HG03558 (cell line): ENCODE results near the gene CES2.
"Not testable (repeated sequence)": the region's sequence is repeated elsewhere in the genome, so short reads cannot be mapped to it uniquely, and the experiment has no call there.

Source experiments
- ATAC-seq: cut with Tn5 transposase; IDR thresholded peaks from one replicate; pipeline ENCODE4 v1.9.1; 2021; ENCODE audit warnings: moderate number of reproducible peaks; ENCODE audit not compliant: unreplicated experiment; ENCODE audit errors: extremely low read depth

CES2 gene, protein sequence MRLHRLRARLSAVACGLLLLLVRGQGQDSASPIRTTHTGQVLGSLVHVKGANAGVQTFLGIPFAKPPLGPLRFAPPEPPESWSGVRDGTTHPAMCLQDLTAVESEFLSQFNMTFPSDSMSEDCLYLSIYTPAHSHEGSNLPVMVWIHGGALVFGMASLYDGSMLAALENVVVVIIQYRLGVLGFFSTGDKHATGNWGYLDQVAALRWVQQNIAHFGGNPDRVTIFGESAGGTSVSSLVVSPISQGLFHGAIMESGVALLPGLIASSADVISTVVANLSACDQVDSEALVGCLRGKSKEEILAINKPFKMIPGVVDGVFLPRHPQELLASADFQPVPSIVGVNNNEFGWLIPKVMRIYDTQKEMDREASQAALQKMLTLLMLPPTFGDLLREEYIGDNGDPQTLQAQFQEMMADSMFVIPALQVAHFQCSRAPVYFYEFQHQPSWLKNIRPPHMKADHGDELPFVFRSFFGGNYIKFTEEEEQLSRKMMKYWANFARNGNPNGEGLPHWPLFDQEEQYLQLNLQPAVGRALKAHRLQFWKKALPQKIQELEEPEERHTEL

DNA sequence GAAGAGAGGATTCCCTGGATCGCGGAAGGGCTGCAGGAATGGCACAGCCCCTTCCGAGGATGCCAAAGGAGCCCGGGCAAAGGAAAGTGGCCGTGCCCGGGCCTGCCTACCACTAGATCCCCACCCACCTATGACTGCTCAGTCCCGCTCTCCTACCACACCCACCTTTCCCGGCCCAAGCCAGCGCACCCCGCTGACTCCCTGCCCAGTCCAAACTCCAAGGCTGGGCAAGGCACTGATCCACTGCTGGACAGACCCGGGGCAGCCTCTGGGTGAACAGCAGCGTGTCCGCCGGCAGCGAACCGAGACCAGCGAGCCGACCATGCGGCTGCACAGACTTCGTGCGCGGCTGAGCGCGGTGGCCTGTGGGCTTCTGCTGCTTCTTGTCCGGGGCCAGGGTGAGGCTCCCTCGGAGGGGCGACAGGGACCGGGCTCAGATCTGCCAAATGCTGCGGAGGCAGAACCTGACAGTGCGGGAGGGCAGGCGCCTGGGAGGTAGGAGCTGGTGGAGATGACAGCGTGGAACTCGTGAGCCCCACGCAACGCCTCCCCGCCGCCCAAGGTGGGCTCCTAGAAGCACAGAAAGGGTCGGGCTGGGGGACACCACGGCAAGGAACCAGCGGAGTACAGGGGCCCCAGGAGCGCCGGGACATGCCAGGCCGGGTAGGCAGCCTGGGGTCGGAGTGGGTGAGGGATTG lies at the start of gene CES2:
TSS of gene CES2 (plus strand) at position 203 of the 698 bp plus-strand sequence. CDS start at position 323, 120 bp downstream.
- ATAC-seq = no peak

DNA sequence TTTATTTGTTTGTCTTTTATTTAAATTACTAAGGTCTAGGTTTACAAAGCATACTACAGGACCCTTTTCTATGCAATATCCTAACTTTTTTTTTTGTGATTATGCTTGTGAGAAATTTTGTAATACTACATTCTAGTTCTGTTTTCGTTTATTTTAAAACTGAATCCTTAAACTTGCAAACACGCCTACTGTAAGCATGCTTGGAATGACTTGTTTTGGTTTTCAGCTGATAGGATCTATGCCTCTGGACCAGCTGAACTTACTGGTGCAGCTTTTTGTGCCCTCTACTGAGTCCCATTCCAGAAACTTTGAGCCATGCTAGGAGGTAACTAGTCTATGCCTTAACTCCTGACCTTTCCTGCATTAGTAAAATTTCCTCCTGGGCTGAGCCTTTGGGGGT lies 49.0 kb upstream of the CES2 start:
- ATAC-seq = no peak

DNA sequence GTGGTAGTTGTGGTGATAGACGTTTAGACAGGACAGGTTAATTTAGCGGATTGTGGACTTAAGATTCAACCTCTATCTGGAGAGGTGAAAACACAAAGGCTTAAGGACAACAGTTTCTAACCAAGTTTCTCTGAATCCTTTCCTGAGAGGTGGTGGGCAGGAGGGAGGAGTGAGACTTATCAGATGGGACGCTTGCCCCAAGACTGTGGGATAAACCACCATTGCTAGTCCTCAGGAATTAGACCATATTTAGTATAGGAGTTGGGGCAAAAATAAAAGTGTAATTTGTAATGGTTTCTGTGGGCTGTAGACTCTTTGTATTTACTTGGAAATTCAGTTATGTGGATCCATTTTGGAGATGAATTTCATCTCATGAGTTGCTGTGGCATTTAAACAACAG lies 48.4 kb upstream of the CES2 start:
- no peak for ATAC-seq

DNA sequence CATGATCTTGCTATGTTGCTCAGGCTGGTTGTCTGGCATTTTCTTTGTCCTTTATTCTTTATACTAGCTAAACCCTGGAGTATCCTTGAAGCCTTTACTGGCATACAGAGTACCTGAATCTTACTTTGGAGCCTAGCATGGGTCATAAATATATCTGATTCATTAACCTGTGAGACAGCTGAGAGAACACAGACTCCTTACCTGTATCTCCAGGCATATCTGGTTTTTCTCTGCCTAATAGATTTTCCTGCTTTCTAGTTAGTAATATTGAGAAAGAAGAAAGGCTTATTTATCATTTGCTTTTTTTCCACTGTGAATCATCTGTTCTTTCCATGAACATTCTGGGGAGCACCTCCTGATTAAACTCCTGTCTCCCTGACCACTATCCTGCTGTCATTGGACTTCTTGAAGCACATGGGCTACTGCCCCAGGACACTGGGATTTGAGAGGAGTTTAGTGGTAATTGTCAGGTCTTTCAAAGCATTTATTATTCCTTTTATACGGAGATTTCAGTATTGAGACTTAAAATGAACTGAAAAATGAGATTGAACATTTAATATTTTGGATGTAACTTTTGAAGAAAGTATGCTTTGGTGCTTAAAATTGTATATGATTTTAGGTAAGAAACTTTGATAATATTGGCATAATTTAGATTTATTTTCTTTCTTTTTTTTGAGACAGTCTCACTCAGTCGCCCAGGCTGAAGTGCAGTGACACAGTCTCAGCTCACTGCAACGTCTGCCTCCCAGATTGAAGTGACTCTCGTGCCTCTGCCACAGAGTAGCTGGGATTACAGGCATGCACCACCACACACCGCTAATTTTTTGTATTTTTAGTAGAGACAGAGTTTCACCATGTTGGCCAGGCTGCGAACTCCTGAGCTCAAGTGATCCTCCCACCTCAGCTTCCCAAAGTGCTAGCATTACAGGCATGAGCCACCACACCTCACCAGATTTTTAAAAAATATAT lies 46.4 kb upstream of the CES2 start:
- ATAC-seq = no peak

DNA sequence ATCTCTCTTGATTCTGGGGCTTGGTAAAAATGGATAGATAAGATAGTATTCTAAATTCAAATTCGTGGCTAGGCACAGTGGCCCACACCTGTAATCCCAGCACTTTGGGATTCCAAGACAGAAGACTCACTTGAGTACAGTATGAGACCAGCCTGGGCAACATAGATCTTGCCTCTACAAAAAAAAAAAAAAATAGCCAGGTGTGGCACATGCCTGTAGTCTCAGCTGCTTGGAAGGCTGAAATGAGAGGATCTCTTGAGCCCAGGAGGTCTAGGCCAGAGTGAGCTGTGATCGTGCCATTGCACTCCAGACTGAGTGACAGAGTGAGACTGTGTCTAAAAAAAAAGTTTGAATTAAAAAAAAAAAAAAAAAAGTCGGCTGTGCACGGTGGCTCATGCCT lies 45.7 kb upstream of the CES2 start:
- ATAC-seq = no peak

DNA sequence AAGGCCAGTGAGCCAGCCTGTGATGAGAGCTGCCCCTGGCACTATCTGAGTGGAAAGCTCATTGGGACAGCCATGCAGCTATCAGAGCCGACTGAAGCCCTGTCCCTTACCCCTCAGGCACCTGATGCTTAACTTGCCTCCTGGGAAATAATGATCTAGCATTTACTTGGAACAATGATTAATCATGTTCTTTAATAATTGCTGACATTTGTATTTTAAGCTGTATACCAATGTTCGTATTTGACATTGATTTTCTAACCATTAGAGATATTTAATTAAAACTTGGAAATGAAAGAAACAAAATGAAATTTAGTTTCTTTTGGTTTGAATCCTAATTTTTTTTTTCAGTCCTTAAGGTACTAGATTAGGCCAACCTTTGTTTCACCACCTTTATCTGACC lies 44.5 kb upstream of the CES2 start:
- ATAC-seq = no peak

DNA sequence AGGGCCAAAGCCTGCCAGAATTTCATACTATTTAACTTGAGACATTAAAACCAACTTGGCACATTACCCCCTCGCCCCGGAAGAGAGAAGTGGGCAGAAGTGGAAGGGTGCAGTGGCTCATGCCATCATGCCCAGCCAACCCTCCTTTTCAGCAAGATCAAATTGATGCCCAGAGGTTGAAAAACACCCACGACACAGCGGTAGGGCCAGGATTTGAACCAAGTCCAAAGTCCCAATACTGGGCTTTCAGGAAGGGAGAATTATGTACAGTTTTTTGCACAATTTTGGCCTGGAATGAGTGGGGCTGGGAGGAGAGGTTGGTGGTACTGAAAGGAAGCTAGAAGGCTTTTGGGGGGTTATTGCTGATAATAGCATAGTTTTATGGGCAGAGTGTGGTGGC lies 44.0 kb upstream of the CES2 start:
- no peak for ATAC-seq

DNA sequence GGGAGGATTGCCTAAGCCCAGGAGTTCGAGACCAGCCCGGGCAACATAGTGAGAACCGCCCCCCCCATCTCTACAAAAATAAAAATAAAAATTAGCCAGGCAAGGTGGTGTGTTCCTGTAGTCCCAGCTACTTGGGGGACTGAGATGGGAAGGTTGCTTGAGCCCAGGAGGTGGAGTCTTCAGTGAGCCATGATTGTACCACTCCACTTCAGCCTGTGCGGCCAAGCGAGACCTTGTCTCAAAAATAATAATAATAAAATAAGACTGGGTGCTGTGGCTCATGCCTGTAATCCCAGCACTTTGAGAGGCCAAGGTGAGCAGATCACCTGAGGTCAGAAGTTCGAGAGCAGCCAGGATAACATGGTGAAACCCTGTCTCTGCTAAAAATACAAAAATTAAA lies 43.5 kb upstream of the CES2 start:
- no peak for ATAC-seq

DNA sequence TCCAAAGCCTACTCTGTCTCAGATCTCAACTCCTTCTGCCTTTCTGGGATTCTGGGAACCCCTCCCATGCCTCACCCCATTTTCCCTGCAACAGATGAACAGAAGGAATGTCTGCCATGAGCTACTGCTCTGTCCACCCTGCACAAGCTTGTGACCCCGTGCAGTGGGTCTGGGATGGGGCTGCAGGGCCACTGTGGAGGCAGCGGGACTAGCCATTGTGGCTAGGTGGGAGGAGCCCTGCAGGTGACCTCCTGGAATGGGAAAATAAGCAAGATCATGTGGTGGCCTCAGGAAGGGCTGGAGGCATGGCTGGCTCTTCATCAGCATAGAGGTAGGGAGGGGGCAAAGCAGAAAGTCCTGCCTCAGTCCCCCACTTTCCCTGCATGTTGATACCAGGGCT lies 41.3 kb upstream of the CES2 start:
- no peak for ATAC-seq

DNA sequence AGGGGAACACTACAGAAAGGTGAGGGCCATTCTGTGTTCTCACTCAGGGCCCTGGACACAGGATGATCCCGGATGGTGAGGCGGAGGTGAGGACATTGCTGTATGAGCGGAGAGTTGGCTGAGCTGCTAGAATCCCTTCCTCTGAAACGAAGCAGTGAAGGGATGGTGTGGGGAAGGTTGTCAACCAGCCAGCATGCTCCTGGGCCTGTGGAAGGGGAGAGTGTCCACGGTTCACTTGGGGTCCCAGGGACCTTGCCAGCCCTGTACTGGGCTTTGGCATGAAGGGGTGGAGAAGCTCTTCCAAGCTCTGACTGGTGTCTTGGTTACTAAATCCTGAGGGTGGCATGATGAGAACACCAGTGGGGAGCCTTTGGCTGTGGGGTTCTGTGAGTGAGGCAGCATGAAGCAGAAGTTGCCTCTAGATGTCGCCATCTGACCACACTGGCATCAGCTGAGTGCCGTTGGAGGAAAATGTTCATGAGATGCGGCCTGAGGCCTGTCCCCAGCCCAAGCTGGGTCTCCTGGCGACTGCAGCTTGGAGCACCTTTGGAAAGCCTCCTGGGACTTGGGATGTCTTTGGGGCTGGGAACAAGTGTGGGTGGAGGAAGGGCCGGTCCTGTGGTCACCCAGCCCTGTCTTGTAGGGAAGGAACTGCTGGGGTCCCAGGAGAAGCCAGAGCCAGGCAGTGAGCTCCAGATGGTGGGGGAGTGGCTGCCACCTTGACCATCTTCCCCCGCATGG lies 40.2 kb upstream of the CES2 start:
- no peak for ATAC-seq

DNA sequence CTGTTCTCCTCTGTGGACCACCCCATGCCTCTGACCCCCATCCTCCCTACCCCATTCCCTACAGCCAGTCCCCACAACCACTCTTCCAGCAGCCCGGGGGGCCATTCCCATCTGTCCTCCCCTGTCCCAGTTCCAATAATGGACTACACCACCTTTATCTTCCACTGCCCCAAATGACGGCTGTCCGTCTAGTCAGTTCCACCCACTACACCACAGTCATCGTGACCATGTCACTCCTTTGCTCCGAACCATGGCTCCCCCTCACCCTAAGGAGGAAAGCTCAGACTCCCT lies 39.7 kb upstream of the CES2 start:
- ATAC-seq = no peak

DNA sequence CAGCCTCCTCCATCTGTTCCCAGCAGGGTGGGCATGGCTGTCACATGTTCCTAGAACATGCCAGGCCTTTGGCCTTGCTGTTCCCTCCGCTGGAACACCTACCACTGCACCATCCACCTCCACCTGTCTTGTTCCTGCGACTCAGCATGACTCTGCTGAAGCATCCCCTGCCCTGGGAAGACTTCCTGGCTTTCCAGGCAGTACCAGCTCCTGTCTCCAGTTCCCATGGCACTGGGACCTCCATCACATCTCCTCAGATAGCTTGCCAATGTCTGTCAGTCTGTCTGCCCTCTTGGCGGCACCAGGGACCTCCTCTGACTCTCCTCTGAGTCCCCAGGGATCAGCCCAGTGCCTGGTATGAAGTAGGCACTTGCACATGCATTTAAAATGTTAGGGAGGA lies 39.3 kb upstream of the CES2 start:
- no peak for ATAC-seq

DNA sequence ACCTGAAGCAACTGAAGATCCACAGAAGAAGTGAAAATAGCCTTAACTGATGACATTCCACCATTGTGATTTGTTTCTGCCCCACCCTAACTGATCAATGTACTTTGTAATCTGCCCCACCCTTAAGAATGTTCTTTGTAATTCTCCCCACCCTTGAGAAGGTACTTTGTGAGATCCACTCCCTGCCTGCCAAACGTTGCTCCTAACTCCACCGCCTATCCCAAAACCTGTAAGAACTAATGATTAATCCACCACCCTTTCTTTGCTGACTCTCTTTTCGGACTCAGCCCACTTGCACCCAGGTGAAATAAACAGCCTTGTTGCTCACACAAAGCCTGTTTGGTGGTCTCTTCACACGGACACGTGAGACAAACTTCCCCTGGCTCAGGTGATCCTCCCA lies 38.6 kb upstream of the CES2 start:
- ATAC-seq = not testable (repeated sequence)

DNA sequence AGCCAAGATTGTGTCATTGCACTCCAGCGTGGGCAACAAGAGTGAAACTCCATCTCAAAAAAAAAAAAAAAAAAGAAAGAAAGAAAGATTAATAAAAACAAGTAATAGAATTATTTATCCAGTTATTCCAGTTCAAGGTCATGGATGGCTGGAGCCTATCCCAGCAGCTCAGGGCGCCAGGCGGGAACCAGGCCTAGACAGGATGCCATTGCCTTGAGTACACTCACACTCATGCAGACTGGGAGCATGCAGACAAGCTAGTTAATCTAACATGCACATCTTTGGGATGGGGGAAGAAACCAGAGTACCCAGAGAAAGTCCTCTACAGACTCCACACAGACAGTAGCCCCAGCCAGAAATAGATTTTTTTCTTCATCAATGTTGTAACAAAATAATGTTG lies 37.1 kb upstream of the CES2 start:
- ATAC-seq = no peak

DNA sequence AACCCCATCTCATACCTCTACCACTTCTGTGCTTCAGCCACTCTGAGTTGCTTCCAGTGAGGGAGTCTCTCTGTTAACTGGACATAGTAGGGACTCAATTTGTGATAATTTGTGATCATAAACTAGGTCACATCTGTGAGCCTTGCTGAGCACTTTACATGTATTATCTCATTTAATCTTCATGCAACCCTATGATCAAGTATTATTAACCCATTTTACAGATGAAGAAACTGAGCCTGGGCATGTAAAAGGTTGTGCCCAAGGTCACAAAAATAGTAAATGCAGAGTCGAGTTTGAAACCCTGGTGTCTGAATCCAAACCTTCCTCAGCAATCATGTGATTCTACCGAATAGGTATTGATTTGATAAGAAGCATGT lies 36.4 kb upstream of the CES2 start:
- ATAC-seq = no peak

DNA sequence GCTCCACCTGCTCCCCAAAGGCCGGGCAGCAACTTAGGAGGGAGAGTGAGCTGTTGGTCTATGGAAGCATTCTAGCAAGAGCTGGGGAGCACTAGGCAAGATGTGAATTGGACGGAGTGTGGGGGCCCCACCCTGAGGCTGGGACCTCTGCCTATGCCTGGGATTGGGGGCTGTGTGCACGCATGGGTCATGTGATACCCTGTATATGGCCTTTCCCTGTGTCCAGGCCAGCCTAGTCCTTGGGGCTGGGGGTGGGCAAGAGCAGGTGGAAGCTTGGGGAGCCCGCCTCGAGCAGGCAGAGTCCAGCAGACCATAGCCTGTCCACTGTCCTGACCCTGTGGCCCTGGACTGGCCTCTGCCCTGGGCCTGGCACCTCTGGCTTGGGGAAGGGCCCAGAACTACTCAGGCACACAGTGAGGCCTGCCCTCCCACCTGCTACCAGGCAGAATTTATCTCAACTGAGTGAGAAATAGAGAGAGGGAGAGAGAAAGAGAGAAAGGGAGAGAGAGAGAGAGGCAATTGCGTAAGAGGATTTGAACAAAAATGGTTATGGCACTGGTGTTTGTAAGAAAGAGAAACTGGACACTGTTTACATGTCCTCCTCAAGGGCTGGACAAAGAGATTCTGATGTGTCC lies 35.9 kb upstream of the CES2 start:
- ATAC-seq = no peak

DNA sequence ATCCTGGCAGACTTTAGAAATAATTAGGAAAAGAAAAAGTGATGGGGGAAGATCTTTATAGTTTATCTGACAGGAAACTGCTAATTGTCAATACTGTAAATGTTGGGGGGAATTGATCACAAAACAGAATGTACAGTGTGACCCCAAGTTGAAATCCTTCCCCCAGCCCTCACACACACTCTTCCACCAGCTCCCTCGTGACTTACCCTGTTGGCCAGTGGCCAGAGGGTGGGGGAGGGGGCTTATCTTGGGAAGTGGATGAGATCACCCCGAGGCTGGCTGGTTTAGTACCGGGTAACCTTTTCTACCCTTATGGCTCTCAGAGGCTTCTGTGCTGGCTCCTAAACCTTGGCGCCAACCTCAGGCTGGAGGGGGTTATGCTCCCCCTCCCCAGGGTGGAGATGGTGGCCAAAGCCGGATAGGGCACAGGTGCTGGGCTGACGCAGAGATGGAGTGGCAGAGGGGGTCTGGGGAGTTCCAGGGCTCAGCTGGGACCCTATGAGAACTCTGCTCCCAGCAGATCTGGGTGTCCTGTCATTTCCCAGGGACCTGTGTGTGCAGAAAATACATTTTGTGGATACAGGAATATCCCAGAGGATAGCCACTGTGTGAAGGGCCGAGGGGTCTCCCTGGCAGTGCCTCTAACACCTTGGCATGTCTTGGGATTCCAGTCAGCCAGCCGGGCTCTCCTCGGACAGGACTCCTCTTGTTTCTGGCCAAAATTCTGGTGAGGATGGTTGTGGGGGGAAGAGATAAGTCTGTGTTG lies 35.2 kb upstream of the CES2 start:
- no peak for ATAC-seq

DNA sequence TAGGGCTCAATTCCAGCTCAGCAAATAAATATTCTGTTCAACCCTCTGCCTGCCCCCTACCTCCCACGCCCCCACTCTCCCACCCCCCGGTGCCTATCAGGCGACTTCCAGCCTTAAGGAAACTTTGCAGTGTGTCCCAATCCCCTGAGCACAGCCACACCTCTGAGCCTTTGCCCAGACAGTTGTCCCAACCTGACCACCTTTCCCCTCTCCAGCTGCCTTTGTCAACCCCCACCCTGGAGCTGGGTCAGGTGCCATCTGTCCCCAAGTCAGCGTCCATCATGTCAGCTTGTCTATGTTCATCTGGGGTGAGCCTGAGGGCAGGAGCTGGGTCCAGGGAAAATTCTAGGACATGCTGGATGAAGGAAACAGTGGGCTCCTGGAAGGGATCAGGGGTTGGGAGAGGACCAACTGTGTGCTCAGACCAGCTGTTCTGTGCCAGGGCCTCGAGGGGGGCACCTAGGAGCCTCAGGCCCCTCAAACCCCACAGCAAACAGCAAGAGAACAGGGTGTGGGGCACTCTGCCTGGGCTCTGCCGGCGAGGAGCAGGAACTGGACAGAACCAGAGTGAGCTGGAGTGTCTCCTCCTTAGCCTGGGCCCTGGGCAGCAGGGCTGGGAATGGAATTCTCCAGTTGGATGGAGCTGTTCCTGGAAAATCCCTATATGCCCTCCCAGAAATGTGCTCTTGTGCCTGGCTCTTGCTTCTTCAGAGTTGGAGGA lies 34.4 kb upstream of the CES2 start:
- no peak for ATAC-seq
